ENCODE measurements around the gene CDKN1C.

CDKN1C gene

GRCh38 chr11:2887515-2888195 lies 2.1 kb upstream of the CDKN1C start:
- no peak for DNase-seq

DNA sequence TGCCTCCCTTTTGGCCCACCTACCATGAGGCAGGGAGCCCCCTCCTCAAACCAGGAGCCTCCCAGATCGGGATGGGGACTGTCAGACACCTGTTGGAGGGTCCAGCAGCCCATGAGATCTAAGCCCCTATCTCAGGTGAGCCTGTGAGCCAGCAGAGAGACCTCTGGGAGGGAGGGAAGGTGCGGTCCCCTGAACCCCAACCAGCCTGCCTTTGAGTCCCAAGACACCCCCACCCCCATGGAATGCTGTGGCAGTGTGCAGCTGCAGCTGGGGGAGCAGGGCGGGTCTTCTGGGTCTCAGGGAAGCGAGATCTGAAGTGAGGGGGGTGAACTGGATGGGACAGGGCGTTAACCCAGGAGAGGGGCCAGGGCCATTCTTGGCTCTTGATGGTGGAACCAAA lies 1.4 kb upstream of the CDKN1C start:
- no peak for DNase-seq

GRCh38 chr11:2886191-2886894 lies 768 bp upstream of the CDKN1C start:
- DNase-seq, result no peak

DNA sequence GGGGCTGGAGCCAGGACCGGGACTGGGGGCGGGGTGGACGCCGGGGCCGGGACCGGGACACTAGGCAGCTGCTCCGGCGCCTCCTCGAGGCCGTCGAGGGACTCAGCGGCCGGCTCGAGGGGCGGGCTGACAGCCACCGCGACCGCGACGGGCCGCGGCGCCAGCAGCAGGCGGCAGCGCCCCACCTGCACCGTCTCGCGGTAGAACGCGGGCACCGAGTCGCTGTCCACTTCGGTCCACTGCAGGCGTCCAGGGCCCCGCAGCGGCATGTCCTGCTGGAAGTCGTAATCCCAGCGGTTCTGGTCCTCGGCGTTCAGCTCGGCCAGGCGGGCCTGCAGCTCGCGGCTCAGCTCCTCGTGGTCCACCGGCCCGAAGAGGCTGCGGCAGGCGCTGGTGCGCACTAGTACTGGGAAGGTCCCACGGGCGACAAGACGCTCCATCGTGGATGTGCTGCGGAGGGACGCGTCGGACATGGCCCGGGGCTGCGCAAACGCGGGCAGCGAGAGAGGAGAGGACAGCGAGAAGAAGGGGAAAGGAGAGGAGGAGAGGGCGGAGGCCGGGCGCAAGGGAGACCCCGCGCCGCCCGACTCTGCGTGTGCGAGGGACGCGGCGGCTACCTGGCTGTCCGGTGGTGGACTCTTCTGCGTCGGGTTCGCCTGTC lies 428 bp downstream of the CDKN1C start:
- DNase-seq, result no peak

- no peak for DNase-seq
Observed at GRCh38 chr11:2883979-2884815, 1.4 kb downstream of the CDKN1C start.

DNA sequence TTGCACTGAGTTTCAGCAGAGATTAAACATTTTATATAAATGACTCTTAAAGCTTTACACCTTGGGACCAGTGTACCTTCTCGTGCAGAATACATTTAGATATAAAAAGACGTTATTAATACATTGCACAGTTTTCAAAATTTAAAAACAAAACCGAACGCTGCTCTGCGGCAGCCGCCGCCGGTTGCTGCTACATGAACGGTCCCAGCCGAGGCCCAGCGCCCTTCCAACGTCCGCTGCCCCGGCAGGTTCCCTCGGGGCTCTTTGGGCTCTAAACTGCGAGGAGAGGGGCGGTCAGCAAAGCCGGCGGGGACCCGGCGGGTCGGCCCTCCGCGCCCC lies 2.0 kb downstream of the CDKN1C start:
- no peak for DNase-seq

GRCh38 chr11:2882396-2883110 lies 3.0 kb downstream of the CDKN1C start:
- no peak for DNase-seq

DNA sequence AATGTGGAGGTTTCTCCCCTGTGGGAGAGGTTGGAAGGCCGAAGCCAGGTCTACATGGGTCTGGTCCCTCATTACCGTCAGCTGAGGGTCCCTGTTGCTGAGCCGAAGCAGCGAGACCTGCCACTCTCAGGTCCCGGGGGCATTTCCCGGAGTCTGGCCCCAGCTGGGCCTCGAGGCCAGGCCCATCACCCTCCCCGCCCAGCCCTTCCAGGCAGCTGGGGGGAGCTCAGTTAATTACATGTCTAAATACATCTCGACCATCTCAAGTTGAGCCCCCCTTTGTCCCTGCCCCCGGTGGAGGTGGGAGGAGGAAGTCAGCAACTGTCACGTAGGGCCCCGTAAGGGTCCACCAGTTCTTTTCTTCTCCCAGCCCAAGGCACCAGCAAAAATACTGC lies 3.6 kb downstream of the CDKN1C start:
- DNase-seq, result no peak

DNA sequence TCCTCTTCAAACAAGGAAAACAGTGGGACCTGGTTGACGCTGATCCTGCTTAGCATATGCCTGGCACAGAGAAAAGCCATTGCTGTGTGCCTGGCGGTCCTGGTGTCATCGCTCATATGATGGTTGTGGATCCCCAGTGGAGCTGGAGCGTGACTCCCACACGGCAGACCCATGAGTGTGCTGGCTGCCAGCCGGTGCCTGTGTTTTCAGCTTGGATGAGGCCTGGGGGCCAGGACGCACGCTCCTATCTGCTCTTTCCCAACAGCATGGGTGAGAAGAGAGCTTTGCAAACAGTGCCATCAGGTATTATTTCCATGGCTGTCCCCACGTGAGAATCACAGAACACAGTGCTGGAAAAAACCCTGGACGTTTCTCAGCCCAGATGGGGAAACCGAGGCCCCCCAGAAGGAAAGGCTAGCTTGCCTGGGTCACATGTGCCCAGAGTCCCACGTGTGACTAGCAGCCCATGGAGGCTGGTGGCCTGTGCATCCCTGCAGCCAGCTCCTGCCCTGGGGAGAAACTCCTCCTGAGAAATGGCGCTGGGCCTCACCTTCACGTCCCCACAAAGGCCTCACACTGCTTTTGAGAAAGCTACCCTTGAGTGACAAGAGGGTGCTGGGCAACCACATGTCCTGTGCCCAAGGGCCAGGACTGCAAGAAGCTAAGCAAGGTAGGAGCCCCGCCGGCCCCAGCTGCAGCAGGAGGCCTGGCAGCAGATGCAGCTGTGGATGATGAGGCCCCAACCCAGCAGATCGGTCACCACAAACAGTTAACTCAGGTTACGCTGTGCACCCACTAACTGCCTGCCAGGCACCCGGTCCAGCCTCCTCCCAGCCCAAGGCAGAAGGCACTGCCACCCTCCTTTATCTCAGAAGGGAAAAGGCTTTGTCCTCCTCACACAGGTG lies 4.2 kb downstream of the CDKN1C start:
- DNase-seq, result no peak

DNA sequence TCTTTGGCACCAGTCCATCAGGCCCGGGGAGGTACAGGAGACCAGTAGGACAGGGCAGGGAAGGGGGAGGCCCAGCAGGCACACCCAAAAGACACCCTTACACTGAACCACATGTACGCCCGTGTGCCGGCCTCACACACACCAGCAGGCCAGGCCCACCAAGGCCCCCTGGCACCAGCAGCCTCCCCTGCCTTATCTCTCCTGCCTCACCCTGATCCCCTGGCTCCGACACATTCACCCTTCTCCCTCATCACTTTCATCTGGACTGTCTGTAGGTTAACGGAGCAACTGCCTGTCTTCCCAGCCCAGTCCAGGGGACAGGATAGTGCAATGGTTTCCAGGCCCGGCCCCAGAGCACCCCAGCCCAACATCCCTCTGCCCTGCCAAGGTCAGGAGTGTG lies 4.9 kb downstream of the CDKN1C start:
- no peak for DNase-seq

DNA sequence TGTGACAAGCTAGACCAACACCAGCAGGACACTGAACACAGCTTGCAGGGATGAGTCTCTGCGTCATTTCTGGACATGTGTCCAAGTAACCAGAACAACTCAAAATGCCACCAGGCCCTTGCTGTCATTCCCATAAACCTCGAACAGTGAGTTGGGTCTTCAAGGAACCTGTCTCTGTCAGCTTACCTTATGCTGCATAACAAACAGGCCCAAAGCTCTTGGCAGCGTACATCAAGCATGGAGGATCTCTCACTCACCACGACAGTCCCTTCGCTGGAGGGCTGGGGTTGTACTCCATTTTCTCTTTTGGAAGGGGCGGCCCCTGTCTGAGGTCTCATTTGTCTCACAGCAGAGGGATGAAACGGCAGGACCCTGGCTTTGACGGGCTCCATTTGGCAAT lies 6.8 kb downstream of the CDKN1C start:
- DNase-seq, result no peak

- DNase-seq, result no peak
Observed at GRCh38 chr11:2877474-2877873, 8.1 kb downstream of the CDKN1C start.

DNA sequence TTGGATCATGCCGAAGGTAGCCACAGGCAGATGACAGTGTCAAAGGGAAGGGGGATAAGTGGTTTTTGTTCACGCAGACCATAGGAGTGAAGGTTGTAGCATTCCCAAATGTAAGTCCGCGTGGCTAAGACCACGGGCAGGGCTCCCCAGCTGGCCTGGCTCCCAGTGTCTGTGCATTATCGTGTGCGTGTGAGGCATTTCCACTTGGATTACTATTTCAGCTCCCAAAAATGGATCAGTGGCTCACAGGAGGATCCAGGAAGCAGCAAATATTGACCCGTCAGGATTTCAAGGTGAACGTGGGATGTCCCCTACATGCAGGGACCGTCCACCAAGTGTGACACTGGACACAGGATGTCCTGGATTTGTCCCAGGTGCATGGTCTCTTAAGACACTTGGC lies 10.6 kb downstream of the CDKN1C start:
- no peak for DNase-seq

GRCh38 chr11:2870969-2871680 lies 14.4 kb downstream of the CDKN1C start:
- DNase-seq, result no peak

GRCh38 chr11:2870460-2870859 lies 15.1 kb downstream of the CDKN1C start:
- DNase-seq, result no peak

DNA sequence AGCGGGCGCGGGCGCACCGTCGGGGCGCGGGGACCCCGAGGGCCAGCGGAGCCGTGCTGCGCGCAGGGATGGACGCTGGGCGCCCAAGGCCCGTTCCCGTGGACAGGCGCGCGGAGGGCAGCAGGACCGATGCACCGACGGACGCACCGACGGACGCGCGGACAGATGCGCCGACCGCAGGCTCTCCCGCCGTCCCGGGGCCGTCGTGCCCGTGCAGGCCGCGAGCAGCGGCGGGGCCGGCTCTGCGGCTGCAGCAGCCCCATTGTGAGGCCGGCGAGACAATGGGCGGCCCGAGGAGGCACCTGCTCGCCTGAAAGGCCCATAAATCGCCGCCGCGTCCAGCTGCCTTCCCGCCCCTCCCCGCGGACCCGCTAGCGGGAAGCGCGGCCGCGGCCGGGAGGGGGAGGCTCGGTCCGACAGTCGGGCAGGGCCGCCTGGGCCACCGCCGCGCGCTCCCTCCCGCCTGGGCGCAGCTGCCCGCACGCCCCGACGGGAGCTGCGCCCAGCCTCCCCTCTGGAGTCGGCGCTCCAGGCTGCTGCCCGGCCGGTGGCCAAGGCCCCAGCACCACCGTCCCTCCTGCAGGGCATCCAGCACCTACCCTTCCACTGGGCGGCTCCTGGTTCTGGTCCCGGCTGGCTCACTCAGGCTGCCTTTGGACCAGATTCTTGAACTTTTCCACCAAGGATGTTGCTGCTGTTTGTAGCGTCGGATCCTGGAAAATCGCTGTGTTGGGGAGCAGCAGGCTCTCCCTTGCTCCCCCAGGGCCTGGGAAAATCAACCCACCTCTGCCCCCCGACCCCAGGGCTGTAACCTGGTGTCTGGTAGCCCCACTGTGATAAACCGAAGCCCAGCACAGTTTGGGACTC lies 15.8 kb downstream of the CDKN1C start:
- no peak for DNase-seq

- no peak for DNase-seq
Observed at GRCh38 chr11:2869134-2869526, 16.4 kb downstream of the CDKN1C start.

DNA sequence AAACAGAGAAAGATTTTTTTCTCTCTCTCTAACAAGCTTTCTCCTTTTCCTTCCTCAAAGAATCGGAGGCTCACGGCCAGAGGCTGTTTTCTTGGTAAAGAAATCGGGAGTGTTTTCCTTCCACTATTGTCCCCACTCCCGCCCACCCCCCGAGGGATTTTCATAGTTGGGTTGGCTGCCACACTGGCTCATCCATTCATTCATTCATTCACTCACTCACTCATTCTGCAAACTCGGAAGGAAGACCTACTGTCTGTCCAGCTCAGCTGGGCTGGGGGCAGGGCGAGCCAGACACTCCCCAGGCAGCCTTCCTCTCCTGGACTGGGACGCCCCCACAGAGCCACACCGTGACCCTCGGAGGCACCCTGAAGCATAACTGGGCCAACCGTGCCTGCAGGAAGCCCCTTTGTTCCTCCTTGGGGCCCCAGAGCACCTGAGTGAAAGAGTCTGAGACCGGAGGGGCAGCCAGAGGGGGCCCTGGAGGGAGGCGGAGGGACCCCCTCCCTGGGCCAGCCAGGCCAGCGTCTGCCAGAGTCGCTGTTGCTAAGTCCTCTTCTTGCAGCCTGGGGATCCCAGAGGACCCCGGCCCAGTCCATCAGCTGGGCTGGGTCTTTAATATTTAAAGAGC lies 17.0 kb downstream of the CDKN1C start:
- no peak for DNase-seq

- DNase-seq, result no peak
Observed at GRCh38 chr11:2867722-2868505, 17.7 kb downstream of the CDKN1C start.
